Natural killer cell (primary cell): ENCODE results near the gene TEKT5. TPM values are rescaled to one million over a fixed set of nuclear protein-coding genes. Genes with fewer than 3 reads are reported as not detected.

Experiments used
- ATAC-seq, 3 donors: fragments of 150-1000 bp in 2 of 3; fragments of 200-7000 bp in 1 of 3; cut with Tn5 transposase; 1 replicate in 1 of 3; 2 replicates in 2 of 3; pipeline ENCODE4 v1.10.0; 2021; ENCODE audit warnings: mild to moderate bottlenecking in 2 of 3, moderate library complexity in 2 of 3
- DNase-seq, 2 donors: peaks; one replicate each; pipeline versions ENCODE4 v3.0.0 to v3.0.0-alpha.2; 2013 to 2021; ENCODE audit warnings: mixed read lengths in 1 of 2
- H3K27ac ChIP-seq: one replicate; pipeline ENCODE4 v1.5.1; 2013; ENCODE audit warnings: mild to moderate bottlenecking, low read length
- H3K27me3 ChIP-seq: one replicate; pipeline ENCODE4 v1.6.1; 2013; ENCODE audit warnings: low read length; ENCODE audit not compliant: control insufficient read depth, insufficient read depth
- H3K36me3 ChIP-seq: one replicate; pipeline ENCODE4 v1.6.1; 2013; ENCODE audit warnings: low read length; ENCODE audit not compliant: control insufficient read depth, insufficient read depth
- H3K4me1 ChIP-seq: one replicate; pipeline ENCODE4 v1.6.1; 2013; ENCODE audit warnings: low read length; ENCODE audit not compliant: control insufficient read depth, insufficient read depth
- H3K4me3 ChIP-seq: one replicate; pipeline ENCODE4 v1.5.1; 2013; ENCODE audit warnings: low read length
- H3K9me3 ChIP-seq: one replicate; pipeline ENCODE4 v1.6.1; 2013; ENCODE audit warnings: low read length; ENCODE audit not compliant: control insufficient read depth, insufficient read depth
- H3K27ac Mint-ChIP-seq, 2 donors: one replicate each; pipeline ENCODE4 v1.8.0; 2022; ENCODE audit warnings: mild to moderate bottlenecking in 2 of 2, mixed read lengths in 2 of 2, moderate library complexity in 1 of 2
- H3K27me3 Mint-ChIP-seq, 2 donors: one replicate each; pipeline ENCODE4 v1.8.0; 2022; ENCODE audit warnings: low read depth in 2 of 2, mixed read lengths in 2 of 2
- H3K36me3 Mint-ChIP-seq: one replicate; pipeline ENCODE4 v1.8.0; 2022; ENCODE audit warnings: mixed read lengths
- H3K4me1 Mint-ChIP-seq, 2 donors: one replicate each; pipeline ENCODE4 v1.8.0; 2022; ENCODE audit warnings: mixed read lengths in 2 of 2
- H3K4me3 Mint-ChIP-seq: one replicate; pipeline ENCODE4 v1.8.0; 2022; ENCODE audit warnings: mild to moderate bottlenecking, moderate library complexity, mixed read lengths
- H3K9me3 Mint-ChIP-seq, 2 donors: one replicate each; pipeline ENCODE4 v1.8.0; 2022; ENCODE audit warnings: mixed read lengths in 2 of 2
- CTCF ChIP-seq: fragments of 200-600 bp; IDR thresholded peaks from one replicate; pipeline ENCODE4 v1.8.0; 2022; ENCODE audit warnings: antibody characterized with exemption
- WGBS: methylation state at CpG from one replicate; pipeline ENCODE4 v1.1.7; 2013; ENCODE audit warnings: missing lambda C conversion rate; ENCODE audit not compliant: insufficient coverage; 5-methylcytosine and 5-hydroxymethylcytosine counted together
- intact Hi-C: fragments of 100-400 bp; cut with micrococcal nuclease; formaldehyde crosslinking; loops from one replicate; pipeline ENCODE4 v1.14.2; 2022
- total RNA-seq, 4 donors: library from RNA; stranded (reverse); fragments of 120-200 nt in 1 of 4; gene quantifications; one replicate each; pipeline versions ENCODE4 v1.2.3 to v1.2.4, GENCODE V29; 2013 to 2022

TEKT5 gene
- total RNA-seq, 3 donors from 2014 or later (not counting 1 experiment from before 2014, with no cell fraction given): 1.1 TPM; not detected in 2

DNA sequence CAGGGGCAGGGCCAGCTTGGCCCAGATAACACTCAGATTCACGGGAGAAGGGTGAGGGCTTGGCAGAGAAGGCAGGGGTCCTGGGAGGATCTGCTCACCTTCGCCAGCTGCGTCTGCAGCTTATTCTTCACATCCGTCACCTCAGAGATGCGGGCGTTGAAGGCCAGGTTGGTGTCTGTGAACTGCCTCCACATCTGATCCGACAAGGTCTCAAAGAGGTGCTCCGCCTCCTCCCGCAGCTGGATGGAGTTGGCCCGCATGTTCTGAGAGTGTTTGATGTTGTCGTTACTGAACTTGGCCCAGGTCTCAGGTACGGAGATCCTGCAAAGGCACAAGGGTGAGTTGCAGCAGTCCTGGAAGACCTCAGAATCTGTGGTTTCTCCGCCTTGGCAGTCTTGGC lies 18.9 kb downstream of the TEKT5 start:
- no peaks in the 10 kb centered on the region for H3K36me3 ChIP-seq
- no peak overlapping the region for H3K27ac Mint-ChIP-seq
- no peaks in the 10 kb centered on the region for H3K4me1 ChIP-seq
- TF ChIP-seq CTCF: no peak
- H3K4me3 ChIP-seq: no peak overlapping the region
- WGBS: 89% methylated on average over 13 of the region's 13 CpGs
- H3K9me3 Mint-ChIP-seq: no peaks in the 10 kb centered on the region
- intact Hi-C loops: no loop called here
- H3K27me3 Mint-ChIP-seq: peaks cover 2 to 9% of the 10 kb centered on the region in 2 donors
- no peaks in the 10 kb centered on the region for H3K9me3 ChIP-seq
- no peaks in the 10 kb centered on the region for H3K4me1 Mint-ChIP-seq
- no peaks in the 10 kb centered on the region for H3K27me3 ChIP-seq
- no peak overlapping the region for H3K4me3 Mint-ChIP-seq
- H3K36me3 Mint-ChIP-seq: no peaks in the 10 kb centered on the region
- ATAC-seq (no peak), DNase-seq (no peak)
- no peak overlapping the region for H3K27ac ChIP-seq

GRCh38 chr16:10675216-10675615 lies 19.5 kb downstream of the TEKT5 start:
- no peaks in the 10 kb centered on the region for H3K4me1 ChIP-seq
- no peak overlapping the region for H3K27ac Mint-ChIP-seq
- no peak overlapping the region for H3K4me3 Mint-ChIP-seq
- no peaks in the 10 kb centered on the region for H3K36me3 ChIP-seq
- H3K27ac ChIP-seq: no peak overlapping the region
- no peak overlapping the region for H3K4me3 ChIP-seq
- no peaks in the 10 kb centered on the region for H3K9me3 ChIP-seq
- H3K36me3 Mint-ChIP-seq: no peaks in the 10 kb centered on the region
- no peaks in the 10 kb centered on the region for H3K4me1 Mint-ChIP-seq
- ATAC-seq (no peak), DNase-seq (no peak)
- H3K9me3 Mint-ChIP-seq: no peaks in the 10 kb centered on the region
- intact Hi-C loops: no loop called here
- peaks cover 2 to 9% of the 10 kb centered on the region in 2 donors for H3K27me3 Mint-ChIP-seq
- 85% methylated on average over 11 of the region's 11 CpGs for WGBS
- no peaks in the 10 kb centered on the region for H3K27me3 ChIP-seq
- TF ChIP-seq CTCF: no peak

- no peak for TF ChIP-seq CTCF
These were observed 23.0 kb downstream of the TEKT5 start for GRCh38 chr16:10671729-10672128.

GRCh38 chr16:10669791-10670190 lies 24.9 kb downstream of the TEKT5 start:
- DNase-seq (no peak), ATAC-seq (no peak)
- H3K36me3 Mint-ChIP-seq: no peaks in the 10 kb centered on the region
- TF ChIP-seq CTCF: no peak
- Histone ChIP-seq H3K27me3 (no peaks in the 10 kb centered on the region), H3K27ac (no peak overlapping the region), H3K4me1 (no peaks in the 10 kb centered on the region), H3K9me3 (no peaks in the 10 kb centered on the region), H3K4me3 (no peak overlapping the region), H3K36me3 (no peaks in the 10 kb centered on the region)
- intact Hi-C loops: loop anchor here (5.0 kb wide), 1 partner anchor 68 kb away; no protein-coding TSS in a partner anchor
- no peak overlapping the region for H3K27ac Mint-ChIP-seq
- H3K9me3 Mint-ChIP-seq: no peaks in the 10 kb centered on the region
- no peaks in the 10 kb centered on the region for H3K4me1 Mint-ChIP-seq
- no peak overlapping the region for H3K4me3 Mint-ChIP-seq
- 86% methylated on average over 4 of the region's 4 CpGs for WGBS
- H3K27me3 Mint-ChIP-seq: peaks cover 10 to 14% of the 10 kb centered on the region in 2 donors

More at GRCh38 chr16:10671729-10672128, 23.0 kb downstream of the TEKT5 start:
- DNase-seq: no peak
- Mint-ChIP-seq H3K9me3 (no peaks in the 10 kb centered on the region), H3K4me3 (no peak overlapping the region), H3K36me3 (no peaks in the 10 kb centered on the region), H3K4me1 (no peaks in the 10 kb centered on the region), H3K27me3 (peaks cover 6 to 14% of the 10 kb centered on the region in 2 donors), H3K27ac (no peak overlapping the region)
- ATAC-seq: no peak
- Histone ChIP-seq H3K27ac (no peak overlapping the region), H3K27me3 (no peaks in the 10 kb centered on the region), H3K36me3 (no peaks in the 10 kb centered on the region), H3K4me1 (no peaks in the 10 kb centered on the region), H3K4me3 (no peak overlapping the region), H3K9me3 (no peaks in the 10 kb centered on the region)
- intact Hi-C loops: no loop called here
- WGBS: 40% methylated on average over 3 of the region's 4 CpGs
